OCI-LY1 (cell line): ENCODE data around the gene SGCD.

ENCODE experiments used
- H2AFZ ChIP-seq: fragments of 200-600 bp; sonication (generic), shearing (Covaris generic); 2 replicates; pipeline ENCODE4 v1.6.0; 2014; ENCODE audit warnings: antibody characterized with exemption, mild to moderate bottlenecking, low read length
- H3F3A ChIP-seq: fragments of 200-600 bp; sonication (generic), shearing (Covaris generic); 2 replicates; pipeline ENCODE4 v1.6.0; 2014; ENCODE audit warnings: mild to moderate bottlenecking, antibody characterized with exemption, low read length, moderate library complexity; ENCODE audit not compliant: insufficient read depth
- H3K27ac ChIP-seq: fragments of 200-600 bp; sonication (generic); 2 replicates; pipeline ENCODE4 v1.5.1; 2014; ENCODE audit warnings: low read length, mixed run types, mild to moderate bottlenecking, low read depth; ENCODE audit not compliant: poor library complexity, severe bottlenecking
- H3K27me3 ChIP-seq: fragments of 200-600 bp; sonication (generic); 2 replicates; pipeline ENCODE4 v1.6.0; 2014; ENCODE audit warnings: antibody characterized with exemption, mild to moderate bottlenecking, low read length, moderate library complexity; ENCODE audit not compliant: insufficient read depth
- H3K36me3 ChIP-seq: fragments of 200-600 bp; sonication (generic); 2 replicates; pipeline ENCODE4 v1.6.1; 2014; ENCODE audit warnings: mild to moderate bottlenecking, antibody characterized with exemption, low read length, moderate library complexity, mixed read lengths; ENCODE audit not compliant: insufficient read depth
- H3K4me1 ChIP-seq: fragments of 200-600 bp; sonication (generic); 2 replicates; pipeline ENCODE4 v1.5.1; 2014; ENCODE audit warnings: mild to moderate bottlenecking, low read length, moderate library complexity; ENCODE audit not compliant: insufficient read depth, severe bottlenecking
- H3K4me2 ChIP-seq: fragments of 200-600 bp; sonication (generic), shearing (Covaris generic); 2 replicates; pipeline ENCODE4 v1.6.1; 2014; ENCODE audit warnings: low read length
- H3K4me3 ChIP-seq: fragments of 200-600 bp; sonication (generic); 2 replicates; pipeline ENCODE4 v1.5.1; 2014; ENCODE audit warnings: low read length, low read depth, mild to moderate bottlenecking, mixed read lengths; ENCODE audit not compliant: poor library complexity, severe bottlenecking
- H3K79me2 ChIP-seq: fragments of 200-600 bp; shearing (Covaris generic); 2 replicates; pipeline ENCODE4 v1.6.1; 2016; ENCODE audit warnings: mixed run types, low read length, mixed read lengths; ENCODE audit not compliant: insufficient read depth
- H3K9ac ChIP-seq: fragments of 200-600 bp; sonication (generic), shearing (Covaris generic); 2 replicates; pipeline ENCODE4 v1.6.1; 2014; ENCODE audit warnings: mild to moderate bottlenecking, low read length, mixed read lengths
- H3K9me2 ChIP-seq: fragments of 200-600 bp; sonication (generic), shearing (Covaris generic); 2 replicates; pipeline ENCODE4 v1.6.1; 2014; ENCODE audit warnings: low read depth, mild to moderate bottlenecking, low read length, mixed read lengths
- H3K9me3 ChIP-seq: fragments of 200-600 bp; shearing (Covaris generic); 2 replicates; pipeline ENCODE4 v1.6.1; 2014; ENCODE audit warnings: low read length, mixed read lengths
- H4K20me1 ChIP-seq: fragments of 200-600 bp; sonication (generic), shearing (Covaris generic); 2 replicates; pipeline ENCODE4 v1.6.0; 2016; ENCODE audit warnings: mild to moderate bottlenecking, low read length; ENCODE audit not compliant: insufficient read depth
- EZH2 ChIP-seq: fragments of 200-600 bp; sonication (generic), shearing (Covaris generic); IDR thresholded peaks from 2 replicates; pipeline ENCODE4 v1.8.0; 2017; ENCODE audit warnings: borderline replicate concordance, mixed run types, mild to moderate bottlenecking, antibody characterized with exemption, low read length, moderate library complexity, mixed read lengths
- TF ChIP-seq, protein P1 (sequence below): fragments of 200-600 bp; sonication (generic), shearing (Covaris generic); IDR thresholded peaks from 2 replicates; pipeline ENCODE4 v1.5.1; 2017; ENCODE audit warnings: mild to moderate bottlenecking, antibody characterized with exemption, low read length, moderate library complexity, mixed read lengths

Gene SGCD

DNA sequence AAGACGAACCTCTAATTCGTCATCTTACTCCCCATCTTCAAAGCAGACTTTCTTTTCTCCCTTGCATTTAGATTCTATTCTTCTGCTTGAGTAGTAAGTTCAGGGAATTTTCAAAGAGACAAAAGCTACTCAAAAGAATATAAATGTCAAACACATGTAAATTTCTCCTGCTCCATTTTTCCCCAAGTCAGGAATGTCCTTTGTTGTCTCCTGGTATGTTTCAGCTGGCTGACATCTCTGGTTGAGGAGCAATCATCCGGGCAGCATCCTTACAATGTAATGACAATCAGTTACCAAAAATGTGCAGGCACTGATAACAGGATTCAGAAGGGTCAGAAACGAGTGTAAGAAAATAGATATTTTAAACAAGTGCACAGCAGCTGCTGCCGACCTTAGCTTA lies 475.5 kb downstream of the SGCD start:
- H3K4me1 ChIP-seq = no peaks in the 10 kb centered on the region
- no peaks in the 10 kb centered on the region for H3K9me2 ChIP-seq
- no peaks in the 10 kb centered on the region for H3K9me3 ChIP-seq
- no peaks in the 10 kb centered on the region for H3K27me3 ChIP-seq
- no peaks in the 10 kb centered on the region for H3K36me3 ChIP-seq
- no peak for TF ChIP-seq EZH2
- TF ChIP-seq, protein P1, sequence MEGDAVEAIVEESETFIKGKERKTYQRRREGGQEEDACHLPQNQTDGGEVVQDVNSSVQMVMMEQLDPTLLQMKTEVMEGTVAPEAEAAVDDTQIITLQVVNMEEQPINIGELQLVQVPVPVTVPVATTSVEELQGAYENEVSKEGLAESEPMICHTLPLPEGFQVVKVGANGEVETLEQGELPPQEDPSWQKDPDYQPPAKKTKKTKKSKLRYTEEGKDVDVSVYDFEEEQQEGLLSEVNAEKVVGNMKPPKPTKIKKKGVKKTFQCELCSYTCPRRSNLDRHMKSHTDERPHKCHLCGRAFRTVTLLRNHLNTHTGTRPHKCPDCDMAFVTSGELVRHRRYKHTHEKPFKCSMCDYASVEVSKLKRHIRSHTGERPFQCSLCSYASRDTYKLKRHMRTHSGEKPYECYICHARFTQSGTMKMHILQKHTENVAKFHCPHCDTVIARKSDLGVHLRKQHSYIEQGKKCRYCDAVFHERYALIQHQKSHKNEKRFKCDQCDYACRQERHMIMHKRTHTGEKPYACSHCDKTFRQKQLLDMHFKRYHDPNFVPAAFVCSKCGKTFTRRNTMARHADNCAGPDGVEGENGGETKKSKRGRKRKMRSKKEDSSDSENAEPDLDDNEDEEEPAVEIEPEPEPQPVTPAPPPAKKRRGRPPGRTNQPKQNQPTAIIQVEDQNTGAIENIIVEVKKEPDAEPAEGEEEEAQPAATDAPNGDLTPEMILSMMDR = no peak
- no peaks in the 10 kb centered on the region for H3K79me2 ChIP-seq
- H2AFZ ChIP-seq = no peak overlapping the region
- no peak overlapping the region for H3K27ac ChIP-seq
- H4K20me1 ChIP-seq = no peaks in the 10 kb centered on the region
- H3K4me2 ChIP-seq = no peak overlapping the region
- no peak overlapping the region for H3K9ac ChIP-seq
- H3F3A ChIP-seq = no peaks in the 10 kb centered on the region
- H3K4me3 ChIP-seq = no peak overlapping the region

DNA sequence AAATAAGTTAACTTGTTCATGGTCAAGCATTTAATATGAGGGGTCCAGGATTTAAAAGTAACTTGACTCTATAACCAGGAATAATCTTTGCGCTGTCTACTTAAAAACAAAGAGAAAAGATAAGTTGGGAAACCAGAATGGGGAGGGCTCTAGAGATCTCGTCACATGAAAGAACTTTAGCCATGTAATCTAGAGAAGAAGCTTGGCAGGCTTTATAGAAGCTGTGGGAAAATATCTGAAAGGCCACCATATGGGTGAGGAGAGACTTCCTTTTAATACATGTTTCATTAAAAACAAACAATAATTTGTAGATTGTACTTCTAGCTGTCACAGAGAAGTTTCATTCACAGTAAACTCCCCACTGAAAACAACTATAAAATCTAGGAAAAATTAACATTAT lies 476.4 kb downstream of the SGCD start:
- no peak overlapping the region for H3K4me3 ChIP-seq
- no peaks in the 10 kb centered on the region for H3K79me2 ChIP-seq
- no peaks in the 10 kb centered on the region for H3K27me3 ChIP-seq
- no peak overlapping the region for H2AFZ ChIP-seq
- no peak overlapping the region for H3K9ac ChIP-seq
- H3K4me2 ChIP-seq = no peak overlapping the region
- H4K20me1 ChIP-seq = no peaks in the 10 kb centered on the region
- no peaks in the 10 kb centered on the region for H3F3A ChIP-seq
- no peaks in the 10 kb centered on the region for H3K9me2 ChIP-seq
- no peaks in the 10 kb centered on the region for H3K4me1 ChIP-seq
- no peak overlapping the region for H3K27ac ChIP-seq
- no peak for TF ChIP-seq EZH2
- TF ChIP-seq, protein P1 = no peak
- no peaks in the 10 kb centered on the region for H3K36me3 ChIP-seq
- no peaks in the 10 kb centered on the region for H3K9me3 ChIP-seq

DNA sequence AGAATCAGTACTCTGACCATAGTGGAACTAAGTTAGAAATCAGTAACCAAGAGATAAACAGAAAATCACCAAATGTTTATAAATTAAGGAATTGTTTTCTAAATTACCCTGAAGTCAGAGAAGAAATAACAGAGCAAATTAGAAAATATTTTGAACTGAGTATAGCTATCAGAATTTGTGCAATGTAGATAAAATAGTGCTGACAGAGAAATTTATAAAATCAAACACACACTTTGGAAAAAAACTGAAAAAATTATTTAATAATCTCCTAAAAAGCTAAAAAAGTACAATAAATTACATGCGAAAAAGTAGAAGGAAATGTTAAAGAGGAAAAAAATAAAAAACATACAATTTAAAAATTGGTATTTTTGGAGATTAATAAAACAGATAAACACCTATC lies 486.0 kb downstream of the SGCD start:
- TF ChIP-seq EZH2 = no peak
- TF ChIP-seq, protein P1 = no peak
- H3K27me3 ChIP-seq = no peaks in the 10 kb centered on the region
- no peak overlapping the region for H2AFZ ChIP-seq
- H3K9ac ChIP-seq = no peak overlapping the region
- H3K9me2 ChIP-seq = no peaks in the 10 kb centered on the region
- no peaks in the 10 kb centered on the region for H4K20me1 ChIP-seq
- H3K27ac ChIP-seq = no peak overlapping the region
- no peak overlapping the region for H3K4me3 ChIP-seq
- H3K79me2 ChIP-seq = no peaks in the 10 kb centered on the region
- H3K36me3 ChIP-seq = no peaks in the 10 kb centered on the region
- no peaks in the 10 kb centered on the region for H3K4me1 ChIP-seq
- H3K4me2 ChIP-seq = no peak overlapping the region
- H3F3A ChIP-seq = no peaks in the 10 kb centered on the region
- H3K9me3 ChIP-seq = no peaks in the 10 kb centered on the region
